Hypothalamus (tissue), 51 donors: ENCODE data around the gene LRRN4.
A peak's percentile ranks its signal among the peaks of the same experiment; 100 is the strongest.

Experiments
- DNase-seq, 51 donors: peaks; one replicate each; lab custom pipeline; 2025; lab: John Stamatoyannopoulos, UW

LRRN4 gene

DNA sequence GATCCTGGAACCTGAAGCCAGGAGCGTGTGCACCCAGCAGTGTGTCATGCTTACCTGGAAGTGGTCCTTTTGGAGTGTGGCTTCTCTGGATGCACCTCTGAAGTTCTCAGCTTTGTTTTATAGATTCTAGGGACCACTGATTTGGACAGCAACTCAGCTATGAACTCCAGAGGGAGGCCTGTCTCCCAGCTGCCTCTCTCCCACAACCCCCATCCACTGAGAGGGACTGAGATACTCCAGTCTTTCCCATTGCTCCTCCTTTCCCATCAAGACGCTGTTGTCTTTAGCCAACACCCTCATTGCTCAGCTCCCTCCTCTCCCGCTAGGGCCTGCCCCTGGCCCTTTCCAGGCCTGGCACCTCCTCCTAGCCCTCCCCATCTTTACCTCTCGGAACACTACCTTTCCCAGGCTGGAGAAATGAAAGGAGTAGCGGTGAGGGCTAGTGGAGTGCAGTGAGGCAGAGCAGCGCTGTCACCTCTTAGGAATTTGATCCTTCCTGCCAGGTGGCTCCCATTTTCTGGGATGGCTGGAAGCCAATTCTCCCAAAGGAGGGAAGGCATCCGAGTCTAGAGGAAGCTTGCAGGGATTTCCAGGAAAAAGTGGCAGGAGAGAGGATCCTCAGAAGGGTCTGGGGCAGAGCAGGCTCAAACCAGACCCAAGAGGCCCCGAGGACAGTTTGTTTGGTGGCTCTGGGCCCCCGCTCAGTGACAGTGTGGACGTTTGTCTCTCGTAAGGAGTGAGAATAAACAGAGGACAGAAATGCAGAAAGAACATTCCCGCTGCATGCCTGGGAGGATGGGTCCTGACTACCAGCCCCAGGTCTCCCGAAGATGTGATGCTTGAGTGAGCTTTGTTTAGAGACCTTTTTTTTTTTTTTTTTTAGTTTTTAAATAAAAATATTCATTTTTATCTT lies at the start of gene LRRN4:
Gene LRRN4, minus strand, starts transcription at position 285 of the 913 bp plus-strand sequence. CDS start 1,261 bp downstream, outside the sequence.
- no peak for DNase-seq

DNA sequence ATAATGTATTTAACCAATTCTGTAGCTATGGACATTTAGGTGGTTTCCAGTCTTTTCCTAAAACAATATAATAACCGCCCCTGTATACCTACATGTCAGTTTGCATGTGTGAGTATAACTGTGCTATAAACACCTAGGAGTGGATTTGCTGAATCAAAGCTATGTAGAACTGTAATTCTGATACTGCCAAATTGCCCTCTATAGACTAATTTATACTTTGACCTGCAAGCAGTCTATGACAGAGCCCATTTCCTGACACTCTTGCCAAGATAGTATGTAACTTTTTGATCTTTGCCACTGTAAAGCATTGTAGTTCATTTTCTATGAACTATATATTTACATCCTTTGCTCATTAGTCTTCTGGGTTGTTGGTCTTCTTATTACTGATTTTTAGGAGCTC lies 49.4 kb upstream of the LRRN4 start:
- no peak for DNase-seq

DNA sequence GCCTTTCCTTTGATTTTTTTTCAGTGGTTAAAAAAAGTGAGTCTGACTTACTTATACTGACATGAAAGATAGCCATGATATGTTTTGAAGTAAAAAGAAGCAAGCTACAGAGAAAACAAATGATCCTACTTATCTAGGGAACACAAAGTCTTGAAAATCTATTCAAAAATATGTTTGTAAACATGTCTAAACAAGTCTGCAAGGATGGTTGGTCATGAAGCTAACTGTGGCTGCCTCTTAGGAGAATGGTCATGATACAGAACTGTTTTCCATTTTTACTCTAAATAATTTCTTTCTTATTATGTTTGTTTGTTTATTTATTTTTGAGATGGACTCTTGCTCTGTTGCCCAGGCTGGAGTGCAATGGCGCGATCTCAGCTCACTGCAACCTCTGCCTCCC lies 47.5 kb upstream of the LRRN4 start:
- no peak for DNase-seq

DNA sequence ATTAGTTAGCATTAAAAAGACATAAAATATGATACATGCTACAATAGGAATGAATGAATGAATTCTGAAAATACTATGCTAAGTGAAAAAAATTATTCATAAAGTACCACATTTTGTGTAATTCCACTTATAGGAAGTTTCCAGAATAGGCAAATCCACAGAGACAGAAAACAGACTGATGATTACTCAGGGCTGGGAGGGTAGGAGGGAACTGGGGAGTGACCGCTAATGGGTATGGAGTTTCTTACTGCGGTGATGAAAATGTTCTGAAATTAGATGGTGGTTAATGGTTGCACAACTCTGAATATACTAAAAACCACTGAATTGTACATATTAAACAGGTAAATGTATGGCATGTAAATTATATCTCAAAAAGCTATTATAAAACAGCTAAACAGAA lies 46.4 kb upstream of the LRRN4 start:
- no peak for DNase-seq

DNA sequence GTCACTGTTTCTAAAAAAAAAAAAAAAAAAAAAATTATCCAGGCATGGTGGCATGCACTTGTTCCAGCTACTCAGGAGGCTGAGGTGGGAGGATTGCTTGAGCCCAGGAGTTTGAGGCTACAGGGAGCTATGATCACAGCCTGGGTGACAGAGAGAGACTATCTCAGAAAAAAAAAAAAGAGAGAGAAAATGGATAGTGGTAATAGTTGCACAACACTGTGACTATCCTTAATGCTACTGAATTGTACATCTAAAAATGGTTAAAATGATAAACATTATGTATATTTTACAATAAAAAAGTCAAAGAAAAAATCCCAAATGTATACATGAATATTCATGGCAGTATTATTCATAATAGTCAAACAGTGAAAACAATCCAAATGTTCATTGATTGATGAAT lies 46.0 kb upstream of the LRRN4 start:
- DNase-seq: no peak

DNA sequence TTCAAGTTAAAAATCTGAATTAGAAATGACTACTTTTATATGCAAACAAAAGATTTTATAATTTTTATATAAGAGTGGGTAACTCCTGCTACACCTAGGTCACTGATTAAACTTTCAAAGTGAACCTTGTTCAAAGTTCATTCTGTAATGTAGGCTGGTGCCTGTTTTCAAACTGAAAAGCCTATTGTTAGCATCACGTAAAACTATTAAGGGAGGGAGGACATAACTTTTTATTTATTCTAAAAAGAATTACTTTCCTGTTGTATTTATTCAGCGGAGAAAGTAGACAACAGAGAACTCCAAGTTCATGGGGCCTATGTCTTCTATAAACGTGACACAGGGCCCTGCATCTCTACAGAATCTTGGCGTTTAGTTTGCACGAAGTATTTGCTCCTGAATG lies 41.5 kb upstream of the LRRN4 start:
- DNase-seq: no peak

DNA sequence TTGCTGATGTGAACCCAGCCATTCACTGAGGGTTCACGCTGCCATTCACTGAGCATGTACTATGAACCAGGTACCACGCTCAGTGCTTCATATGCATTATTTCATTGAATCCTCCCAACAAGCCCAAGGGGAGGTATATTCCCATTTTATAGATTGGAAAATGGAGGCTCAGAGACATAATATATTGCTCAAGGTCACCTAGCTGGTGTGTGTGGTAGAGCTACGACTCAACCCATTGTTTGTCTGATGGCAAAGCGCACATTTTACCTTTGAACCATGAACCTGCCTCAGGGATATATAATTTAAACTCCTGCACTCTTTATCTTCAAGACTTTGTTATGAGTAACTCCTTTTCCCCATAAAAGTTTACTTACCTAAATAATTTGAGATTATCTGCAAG lies 40.7 kb upstream of the LRRN4 start:
- no peak for DNase-seq

DNA sequence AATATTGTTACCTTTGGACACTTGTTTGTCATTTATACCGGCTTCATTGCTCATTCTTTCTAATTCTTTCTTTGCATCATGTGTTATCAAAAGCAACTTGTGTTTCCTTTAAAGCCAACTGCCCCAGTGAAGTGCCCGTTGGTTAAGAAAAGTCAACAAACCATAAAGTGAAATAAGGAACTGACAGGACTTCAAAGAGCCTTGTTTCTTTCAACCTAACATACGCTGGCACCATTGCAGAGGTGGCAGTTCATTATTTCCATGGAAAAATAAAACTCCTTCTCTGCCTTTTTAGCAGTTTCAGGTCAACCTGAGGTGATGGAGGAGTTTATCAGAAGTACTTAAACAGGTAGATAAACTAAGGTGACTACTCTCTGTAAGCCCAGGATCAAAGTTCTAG lies 40.2 kb upstream of the LRRN4 start:
- DNase-seq: no peak

DNA sequence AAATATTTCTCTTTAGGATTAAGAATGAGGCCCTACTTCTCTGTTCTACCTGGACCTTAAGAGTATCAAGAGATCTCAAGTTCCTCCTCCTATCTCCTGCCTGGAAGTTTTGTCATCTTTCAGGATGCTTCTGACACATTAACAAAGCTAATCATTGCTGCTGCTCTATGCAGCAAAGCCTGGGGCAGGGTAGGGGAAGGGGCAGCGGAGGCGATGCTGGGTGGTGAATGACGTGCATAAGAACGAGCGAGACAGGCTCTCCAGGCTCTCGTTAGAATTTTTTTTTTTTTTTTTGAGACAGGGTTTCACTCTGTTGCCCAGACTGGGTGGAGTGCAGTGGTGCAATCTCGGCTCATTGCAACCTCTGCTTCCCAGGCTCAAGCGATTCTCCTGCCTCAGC lies 37.8 kb upstream of the LRRN4 start:
- DNase-seq: no peak

DNA sequence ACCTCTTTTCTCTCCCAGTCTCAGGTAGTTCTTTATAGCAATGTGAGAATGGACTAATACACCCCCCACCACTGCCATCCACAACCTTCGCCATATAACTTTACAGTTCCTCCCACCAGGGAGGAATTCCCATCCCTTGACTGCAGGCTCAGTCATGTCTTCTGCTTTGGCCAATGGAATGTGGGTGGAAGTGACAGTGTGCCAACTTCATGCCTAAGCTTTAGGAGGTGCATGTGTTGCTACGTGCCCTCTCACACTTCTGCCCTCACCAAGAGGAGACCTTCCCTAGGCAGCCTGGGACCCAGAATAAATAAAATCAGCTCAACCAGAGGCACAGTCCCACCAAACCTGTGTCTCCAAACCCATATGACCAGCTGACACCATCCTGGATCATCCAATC lies 33.0 kb upstream of the LRRN4 start:
- no peak for DNase-seq

DNA sequence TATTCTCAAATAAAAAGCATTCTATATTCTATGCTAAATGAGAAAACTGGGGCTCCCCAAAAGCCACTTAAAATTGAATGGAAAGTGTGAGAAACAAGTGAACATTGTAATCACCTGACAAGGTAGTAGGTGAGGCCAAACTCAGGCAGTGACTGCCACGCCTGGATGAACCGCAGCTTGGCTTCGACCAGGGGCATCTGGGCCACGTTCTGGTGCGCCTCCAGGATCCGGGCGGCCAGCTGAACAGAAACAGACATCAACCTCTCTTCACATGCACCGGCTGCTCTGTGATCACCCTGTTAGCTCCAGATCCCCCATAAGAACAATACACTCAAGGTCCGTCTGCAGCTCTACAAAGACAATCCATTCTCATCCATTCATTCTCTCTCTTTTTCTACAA lies 30.1 kb upstream of the LRRN4 start:
- DNase-seq: no peak

DNA sequence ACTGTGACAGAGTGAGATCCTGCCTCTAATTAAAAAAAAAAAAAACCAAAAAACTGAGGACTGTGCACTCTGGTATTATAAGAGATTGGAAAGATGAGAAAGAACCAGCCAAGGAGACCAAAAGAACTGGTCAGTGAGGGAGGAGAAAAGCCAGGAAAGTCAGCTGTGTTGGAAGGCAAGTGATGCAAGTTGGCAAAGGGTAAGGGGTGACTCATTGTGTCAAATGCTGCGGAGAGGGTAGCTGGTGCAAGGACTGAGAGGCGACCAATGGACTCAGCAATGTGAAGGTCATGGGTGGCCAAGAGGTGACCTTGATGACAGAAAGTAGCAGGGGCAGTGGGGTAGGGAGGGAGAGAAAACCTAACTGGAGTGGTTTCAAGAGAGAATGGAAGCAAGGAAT lies 27.4 kb upstream of the LRRN4 start:
- peak in 2 of 51 donors; percentile 1 to 2 for DNase-seq

DNA sequence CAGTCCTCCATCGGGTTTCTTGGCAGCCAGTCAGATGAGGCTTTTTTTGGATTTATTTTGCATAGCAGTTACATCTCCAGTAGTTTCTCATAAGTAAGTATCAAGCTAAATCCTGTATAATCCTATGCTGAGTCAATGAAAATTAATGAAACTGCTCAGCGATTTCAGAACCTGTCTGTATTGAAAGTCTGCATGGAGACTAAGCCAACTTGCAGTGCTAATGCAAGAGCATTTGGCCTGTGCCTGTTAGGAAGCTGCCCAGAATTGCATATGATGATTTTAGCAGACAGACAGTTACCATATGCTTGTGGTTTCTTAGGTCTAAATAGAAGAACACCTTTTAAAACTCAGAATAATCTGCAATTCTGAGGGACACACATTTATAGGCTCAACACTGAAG lies 25.2 kb upstream of the LRRN4 start:
- DNase-seq: no peak

DNA sequence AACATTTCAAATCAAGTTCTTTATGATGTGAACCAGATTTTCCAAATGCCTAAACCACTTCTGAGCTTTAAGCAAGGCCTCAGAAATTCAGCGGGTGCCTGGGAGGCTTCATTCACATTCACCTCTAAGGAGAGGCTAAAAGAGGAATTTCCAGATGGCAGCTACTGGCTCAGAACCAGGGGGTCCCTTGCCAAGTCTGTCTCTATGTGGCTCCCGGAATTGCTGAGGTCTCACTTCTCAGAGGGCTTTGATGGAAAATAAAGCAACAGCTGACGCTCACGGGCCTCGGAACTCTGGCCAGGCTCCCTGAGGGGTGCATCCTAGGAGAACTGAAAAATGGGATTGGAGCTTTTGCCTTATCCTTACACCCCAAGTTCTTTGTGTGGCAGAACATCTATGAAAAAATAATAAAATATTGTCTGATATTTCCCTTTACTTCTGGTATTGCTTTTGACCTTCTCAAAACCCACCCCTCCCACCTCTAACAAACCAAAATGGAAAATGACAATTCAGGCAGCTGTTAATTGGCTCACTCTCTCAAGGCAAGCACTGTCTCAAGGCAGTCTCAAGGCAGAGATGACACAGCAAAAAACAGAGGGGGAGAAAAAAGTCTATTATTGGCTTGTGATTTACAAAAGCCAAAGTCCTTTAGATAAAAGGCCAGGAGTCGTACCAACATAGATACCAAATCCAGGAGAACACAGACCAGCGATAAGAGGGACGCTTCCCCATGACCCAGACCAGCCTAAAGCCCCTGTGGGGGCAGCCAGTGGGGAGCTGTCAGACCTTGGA lies 21.8 kb upstream of the LRRN4 start:
- DNase-seq: peak in 29 of 51 donors; percentile 2 to 56 (median 17)

DNA sequence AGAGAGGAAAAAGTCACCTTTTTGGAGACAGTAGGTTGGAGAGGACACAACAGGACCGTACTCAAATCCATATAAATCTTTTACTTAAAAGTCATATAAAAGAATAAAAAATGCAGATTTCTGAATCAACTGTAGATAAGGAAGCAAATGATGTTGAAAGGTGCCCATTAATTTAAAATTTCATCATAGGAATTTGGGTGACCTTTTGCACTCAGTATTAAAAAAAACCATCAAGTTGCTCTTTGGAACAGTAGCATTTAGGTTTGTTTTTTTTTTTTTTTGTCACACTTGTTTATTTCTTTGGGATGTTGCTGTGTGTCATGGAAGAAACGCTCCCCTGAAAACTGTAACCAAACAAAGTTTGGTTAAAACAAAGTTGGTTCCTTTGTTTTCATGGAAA lies 20.9 kb upstream of the LRRN4 start:
- DNase-seq: no peak

DNA sequence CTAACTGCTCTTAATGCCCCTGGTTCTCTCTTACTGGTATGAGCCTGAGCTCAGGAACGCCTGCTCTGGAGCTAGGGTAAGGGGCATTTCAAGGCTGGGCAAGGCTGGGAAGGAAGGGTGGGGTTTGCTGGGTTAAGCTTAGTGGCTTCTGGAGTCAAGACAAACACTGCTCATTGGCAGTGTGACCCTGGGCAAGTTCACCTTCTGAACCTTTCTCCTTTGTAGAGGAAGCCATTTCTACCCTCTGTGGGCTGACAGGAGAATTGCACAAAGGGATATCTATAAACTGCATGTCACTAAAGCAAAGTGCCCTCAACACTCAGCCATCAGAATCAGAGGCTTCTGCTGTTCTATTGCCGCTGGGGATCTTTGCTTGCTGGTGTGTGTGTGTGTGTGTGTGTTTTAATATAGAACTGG lies 20.3 kb upstream of the LRRN4 start:
- DNase-seq: no peak

DNA sequence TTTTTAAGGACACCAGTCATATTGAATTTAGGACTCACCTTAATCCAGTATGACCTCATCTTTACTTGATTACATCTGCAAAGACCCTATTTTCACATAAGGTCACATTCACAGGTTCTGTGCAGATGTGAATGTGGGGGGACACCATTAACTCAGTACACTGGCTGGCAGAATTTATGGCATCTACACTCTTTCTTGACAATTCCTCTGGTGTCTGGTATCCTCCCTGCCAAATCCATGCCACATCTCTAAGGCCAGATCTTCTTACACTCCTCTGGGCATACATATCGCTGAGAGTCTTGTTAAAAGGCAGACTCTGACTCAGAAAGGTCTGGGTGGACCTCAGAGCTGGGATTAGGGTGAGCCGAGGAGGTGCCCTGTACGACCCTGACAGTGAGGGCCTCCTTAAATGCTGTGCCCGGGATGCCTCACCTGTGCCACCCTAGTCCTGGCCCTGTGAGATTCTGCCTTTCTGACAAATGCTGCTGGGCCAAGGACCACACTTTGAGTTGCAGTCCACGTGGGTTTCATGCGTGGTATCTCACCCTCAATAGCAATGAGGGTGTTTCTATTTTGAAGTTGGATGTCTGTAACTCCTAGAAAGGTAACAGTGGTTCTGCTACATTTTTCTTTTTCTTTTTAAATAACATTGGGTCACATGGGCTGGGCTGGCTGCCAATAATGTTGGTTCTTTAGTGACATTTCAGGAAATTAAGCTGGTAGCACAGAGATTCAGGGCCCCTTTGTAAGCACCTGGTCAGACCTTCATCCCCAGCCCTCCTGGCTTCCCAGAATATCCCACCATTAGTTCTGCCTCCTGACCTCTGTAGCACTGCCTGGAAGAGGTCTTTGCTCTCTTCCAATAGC lies 17.2 kb upstream of the LRRN4 start:
- no peak for DNase-seq

DNA sequence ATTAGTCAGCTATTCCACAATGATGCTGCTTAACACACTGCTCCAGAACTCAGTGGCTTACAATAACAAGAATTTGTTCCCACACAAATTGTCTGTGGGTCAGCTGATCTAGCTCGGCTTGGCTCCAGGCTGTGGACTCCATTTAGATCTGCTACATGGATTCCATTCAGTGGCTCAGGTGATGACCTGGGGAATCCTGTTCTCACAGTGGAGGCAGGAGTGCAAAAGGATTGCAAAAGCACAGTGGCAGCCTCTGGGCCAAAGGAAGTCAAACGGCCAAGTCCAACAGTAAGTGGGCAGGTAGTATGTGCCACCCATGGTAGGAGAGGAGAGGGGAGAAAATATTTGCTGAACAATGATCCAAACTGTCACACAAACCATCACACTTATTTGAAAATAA lies 15.8 kb upstream of the LRRN4 start:
- DNase-seq: no peak

DNA sequence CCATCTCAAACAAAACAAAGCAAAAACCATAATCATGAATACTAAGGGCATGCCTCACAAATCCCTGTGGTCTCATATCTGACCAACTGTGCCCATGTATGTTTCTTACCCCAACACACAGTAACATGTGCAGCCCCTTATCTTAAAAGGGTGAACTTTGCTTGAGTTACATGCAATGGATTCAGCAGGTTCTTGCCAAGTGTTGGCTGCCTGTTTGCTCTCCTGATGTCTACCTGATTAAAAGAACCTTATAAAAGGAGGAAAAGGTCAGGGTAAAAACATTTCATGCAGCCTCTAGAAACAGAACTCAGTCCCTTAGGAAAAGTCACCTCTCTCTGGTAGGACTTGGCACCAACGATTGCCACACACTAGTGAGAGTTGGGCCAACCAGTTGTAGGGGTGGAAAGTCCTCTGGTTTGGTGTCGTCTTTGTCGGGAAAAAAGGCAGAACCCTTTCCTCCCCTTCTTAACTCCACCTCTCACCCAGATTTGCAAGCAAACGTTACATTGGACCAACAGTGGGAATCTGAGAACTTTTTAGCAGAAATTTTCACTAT lies 14.0 kb upstream of the LRRN4 start:
- no peak for DNase-seq

DNA sequence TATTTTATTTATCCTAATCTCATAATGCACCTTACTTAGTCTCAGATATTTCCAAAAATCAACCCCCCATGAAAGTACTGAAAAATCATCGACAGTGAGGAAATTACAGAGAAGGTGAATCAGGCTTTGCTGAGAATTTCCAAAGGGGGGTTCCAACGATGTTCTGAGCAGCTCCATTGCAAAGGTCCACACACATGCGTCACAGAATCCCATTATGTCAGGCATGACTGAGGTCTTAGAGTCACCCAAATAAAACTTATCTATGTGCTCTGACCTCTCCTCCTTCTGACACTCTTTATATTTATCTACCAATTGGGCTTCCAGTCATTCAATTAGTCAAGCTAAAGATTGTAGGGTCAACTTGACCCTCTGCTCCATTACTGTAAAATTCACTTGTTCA lies 12.7 kb upstream of the LRRN4 start:
- no peak for DNase-seq

DNA sequence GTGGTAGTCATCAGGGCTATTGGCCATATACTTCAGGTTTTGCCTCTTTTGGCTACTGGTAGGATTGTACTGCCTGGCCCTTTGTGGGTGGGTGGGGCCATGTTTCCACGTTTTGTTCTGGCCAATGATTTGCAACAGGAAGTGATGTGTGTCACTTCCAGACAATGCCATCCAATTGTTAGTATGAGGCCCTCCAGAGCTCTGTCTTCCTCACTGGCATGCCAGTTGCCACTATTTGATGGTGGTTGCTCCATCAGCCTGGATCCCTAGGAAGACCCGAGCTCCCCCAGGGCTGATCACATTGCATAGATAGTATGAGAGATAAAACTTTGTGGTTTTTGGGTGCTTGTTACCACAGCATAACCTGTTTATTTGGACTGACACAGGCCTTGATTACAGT lies 7.7 kb upstream of the LRRN4 start:
- no peak for DNase-seq
